ENCODE results near the gene ZNF8. TPM values are rescaled to one million over a fixed set of nuclear protein-coding genes. Genes with fewer than 3 reads are reported as not detected.

Gene ZNF8
- total RNA-seq, 2 donors from 2014 or later = 3.4 to 3.8 TPM

GRCh38 chr19:58279042-58279924, 528 bp downstream of the ZNF8 start:
- intact Hi-C loops (cut with DNase I) = no loop called here
- Histone ChIP-seq H3K9me3 (no peaks in the 10 kb centered on the region), H3K4me1 (no peaks in the 10 kb centered on the region), H3K36me3 (no peaks in the 10 kb centered on the region), H3K9ac (ENCODE audit: low read depth in 2 of 2, low read length in 2 of 2) (peak overlapping the region; percentile 69 to 77), H3K27me3 (no peaks in the 10 kb centered on the region), H3K27ac (peak overlapping the region; percentile 69), H3K4me3 (peak overlapping the region; percentile 89)
- peak; percentile 78 for DNase-seq
- TF ChIP-seq CTCF (IDR thresholded peaks at IDR 0.05) = no peak

GRCh38 chr19:58279925-58280316, 1.2 kb downstream of the ZNF8 start:
- no peak for TF ChIP-seq CTCF (IDR thresholded peaks at IDR 0.05)
- no peak for DNase-seq
- Histone ChIP-seq H3K27ac (no peak overlapping the region), H3K27me3 (no peaks in the 10 kb centered on the region), H3K4me1 (no peaks in the 10 kb centered on the region), H3K9me3 (no peaks in the 10 kb centered on the region), H3K36me3 (no peaks in the 10 kb centered on the region), H3K9ac (ENCODE audit: low read depth in 2 of 2, low read length in 2 of 2) (no peak overlapping the region), H3K4me3 (no peak overlapping the region)
- intact Hi-C loops (cut with DNase I) = no loop called here

- Histone ChIP-seq H3K4me3 (no peak overlapping the region), H3K9ac (ENCODE audit: low read depth in 2 of 2, low read length in 2 of 2) (no peak overlapping the region), H3K36me3 (peaks cover 14% of the 10 kb centered on the region), H3K27ac (no peak overlapping the region), H3K27me3 (no peaks in the 10 kb centered on the region), H3K9me3 (no peaks in the 10 kb centered on the region), H3K4me1 (no peaks in the 10 kb centered on the region)
- DNase-seq = no peak
- TF ChIP-seq CTCF (IDR thresholded peaks at IDR 0.05) = no peak
- intact Hi-C loops (cut with DNase I) = no loop called here
Observed at GRCh38 chr19:58284199-58284598, 5.4 kb downstream of the ZNF8 start.

GRCh38 chr19:58291943-58292342, 13.2 kb downstream of the ZNF8 start:
- no peaks in the 10 kb centered on the region for H3K27me3 ChIP-seq
- no peak for TF ChIP-seq CTCF (IDR thresholded peaks at IDR 0.05)
- H3K9me3 ChIP-seq = peaks cover 4% of the 10 kb centered on the region
- no peak overlapping the region for H3K9ac ChIP-seq (ENCODE audit: low read depth in 2 of 2, low read length in 2 of 2)
- no peaks in the 10 kb centered on the region for H3K4me1 ChIP-seq
- intact Hi-C loops (cut with DNase I) = no loop called here
- H3K4me3 ChIP-seq = no peak overlapping the region
- no peak overlapping the region for H3K27ac ChIP-seq
- no peak for DNase-seq
- H3K36me3 ChIP-seq = peaks cover 25% of the 10 kb centered on the region

GRCh38 chr19:58294743-58295374, 16.1 kb downstream of the ZNF8 start:
- intact Hi-C loops (cut with DNase I) = no loop called here
- Histone ChIP-seq H3K27me3 (no peaks in the 10 kb centered on the region), H3K27ac (no peak overlapping the region), H3K4me3 (no peak overlapping the region), H3K9me3 (peaks cover 4% of the 10 kb centered on the region), H3K36me3 (peaks cover 25% of the 10 kb centered on the region), H3K9ac (ENCODE audit: low read depth in 2 of 2, low read length in 2 of 2) (no peak overlapping the region), H3K4me1 (no peaks in the 10 kb centered on the region)
- no peak for TF ChIP-seq CTCF (IDR thresholded peaks at IDR 0.05)
- DNase-seq = no peak
